ENCODE data around the gene TGFBR3. TPM values are rescaled to one million over a fixed set of nuclear protein-coding genes. Genes with fewer than 3 reads are reported as not detected.
A peak's percentile ranks its signal among the peaks of the same experiment; 100 is the strongest.
"Not testable (repeated sequence)": the region's sequence is repeated elsewhere in the genome, so short reads cannot be mapped to it uniquely, and the experiment has no call there.

TGFBR3 gene
- polyA plus RNA-seq, 12 donors, result 23.8 to 64.0 (median 31.6) TPM; not detected in 1

GRCh38 chr1:91852011-91852410 lies 33.9 kb downstream of the TGFBR3 start:
- not testable (repeated sequence) for DNase-seq

- peak; percentile 94 for DNase-seq
Measured at GRCh38 chr1:91851130-91852010, 34.6 kb downstream of the TGFBR3 start.

- DNase-seq, result no peak
Measured at GRCh38 chr1:91850708-91851107, 35.2 kb downstream of the TGFBR3 start.

DNA sequence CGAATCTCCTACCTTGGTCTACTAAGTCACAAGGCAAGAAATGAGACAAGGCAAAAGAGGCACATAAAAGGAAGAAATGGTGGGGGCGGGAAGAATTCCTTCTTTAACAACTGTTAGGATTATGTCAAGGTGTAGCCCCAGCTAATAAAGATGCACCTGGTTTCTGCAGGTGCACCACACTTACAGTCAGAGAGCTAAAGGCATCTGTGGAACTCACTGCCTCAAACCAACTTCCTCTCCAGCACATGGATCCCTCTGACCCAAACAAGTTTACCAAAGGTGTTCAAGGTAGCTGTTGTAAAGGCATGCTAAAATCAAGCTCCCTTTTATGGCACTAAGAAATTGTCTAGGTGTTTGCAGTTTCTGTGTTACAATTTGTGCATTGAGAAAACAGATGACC lies 38.1 kb downstream of the TGFBR3 start:
- no peak for DNase-seq

- no peak for DNase-seq
Measured at GRCh38 chr1:91846639-91847013, 39.3 kb downstream of the TGFBR3 start.

GRCh38 chr1:91846007-91846638 lies 39.8 kb downstream of the TGFBR3 start:
- peak; percentile 72 for DNase-seq

DNA sequence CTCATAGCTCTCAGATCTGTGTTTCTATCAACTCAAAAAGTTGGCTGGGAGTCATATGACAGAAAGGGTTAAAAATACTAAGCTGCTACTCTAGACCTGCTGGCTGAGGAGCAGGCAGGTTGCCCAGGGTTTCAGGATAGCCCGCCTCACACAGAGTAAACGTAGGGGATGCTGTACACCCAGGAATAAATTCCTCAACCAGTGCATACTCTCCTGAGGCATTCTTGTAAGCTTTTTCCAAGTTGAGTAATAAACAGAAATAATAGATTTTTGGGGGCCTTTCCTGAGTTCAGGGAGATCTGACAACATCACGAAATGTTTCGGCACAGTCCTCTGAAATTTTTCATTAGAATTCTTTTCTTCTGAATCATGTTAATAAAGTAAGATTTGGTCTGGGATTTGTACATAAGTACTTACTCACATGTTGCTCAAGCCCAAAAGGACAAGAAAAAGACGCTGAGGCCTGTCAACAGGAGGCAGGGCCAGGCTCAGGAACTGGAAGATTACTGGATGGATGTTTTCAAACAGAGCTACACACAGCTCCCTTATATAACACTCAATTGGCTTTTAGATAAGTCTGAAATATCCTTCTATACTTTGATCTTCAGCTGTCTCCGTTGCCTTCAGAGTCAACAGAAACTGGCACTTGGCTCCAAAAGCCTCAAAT lies 41.0 kb downstream of the TGFBR3 start:
- peak; percentile 62 for DNase-seq

DNA sequence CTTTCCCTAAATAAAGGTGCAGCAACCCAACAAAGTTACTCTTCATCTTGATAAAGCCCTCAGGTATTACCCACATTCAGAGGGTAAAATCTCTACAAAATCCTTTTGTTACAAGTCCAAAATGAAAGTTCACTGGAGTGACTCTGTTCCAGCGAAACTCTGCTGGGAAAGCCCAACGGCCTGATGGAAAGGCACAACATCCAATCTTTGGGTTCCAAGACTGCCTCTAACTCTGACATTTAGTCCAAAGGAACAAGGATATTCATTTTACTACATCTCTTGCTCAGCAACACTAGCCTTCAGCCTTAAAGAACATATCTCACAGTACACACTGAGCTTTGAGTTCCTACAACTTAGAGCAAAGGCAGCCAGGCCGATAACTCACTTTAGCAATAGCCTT lies 42.1 kb downstream of the TGFBR3 start:
- DNase-seq, result no peak

- DNase-seq, result no peak
Measured at GRCh38 chr1:91842563-91842962, 43.4 kb downstream of the TGFBR3 start.

GRCh38 chr1:91842056-91842455 lies 43.9 kb downstream of the TGFBR3 start:
- DNase-seq, result no peak

DNA sequence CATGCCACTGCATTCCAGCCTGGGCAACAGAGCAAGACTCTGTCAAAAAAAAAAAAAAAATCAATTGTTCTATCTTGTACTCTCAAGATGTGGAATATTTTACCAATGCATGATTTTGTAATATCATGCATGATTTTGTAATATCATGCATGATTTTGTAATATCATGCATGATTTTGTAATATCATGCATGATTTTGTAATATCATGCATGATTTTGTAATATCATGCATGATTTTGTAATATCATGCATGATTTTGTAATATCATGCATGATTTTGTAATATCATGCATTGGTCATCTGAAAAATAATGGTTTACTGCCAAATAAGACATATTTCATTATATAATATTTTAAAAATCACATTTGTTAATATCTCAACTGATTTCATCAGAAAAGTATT lies 45.7 kb downstream of the TGFBR3 start:
- not testable (repeated sequence) for DNase-seq

DNA sequence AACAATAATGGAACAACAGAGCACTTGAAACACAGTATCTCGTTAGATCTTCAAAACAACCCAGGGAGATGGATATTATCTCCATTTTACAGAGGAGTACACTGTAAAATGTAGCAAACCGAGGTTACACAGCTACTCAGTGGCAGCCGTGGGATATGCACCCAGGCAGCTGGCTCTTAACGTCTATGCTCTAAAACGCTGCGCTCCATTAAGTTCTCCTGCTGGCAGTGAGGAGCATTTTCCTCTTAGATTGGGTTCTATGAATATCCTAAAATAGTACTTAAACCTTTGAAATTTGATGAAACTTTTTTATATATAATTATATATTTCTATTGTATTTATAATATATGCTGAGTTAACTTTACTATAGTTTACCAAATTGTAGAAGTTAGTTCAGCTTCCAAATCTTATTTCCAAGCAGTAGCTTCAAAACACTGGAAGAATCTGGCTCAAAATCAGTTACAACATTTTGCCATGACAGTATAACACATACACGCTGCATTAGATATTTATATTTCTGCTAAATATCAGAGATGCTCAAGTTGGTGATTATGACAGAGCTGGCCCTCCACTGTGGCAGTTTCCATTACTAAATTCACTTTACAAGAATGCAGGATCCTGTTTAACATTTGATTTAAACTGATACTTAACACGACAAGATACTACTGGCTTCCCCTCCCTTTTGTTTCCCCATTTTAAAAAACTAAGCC lies 49.5 kb downstream of the TGFBR3 start:
- DNase-seq, result no peak

DNA sequence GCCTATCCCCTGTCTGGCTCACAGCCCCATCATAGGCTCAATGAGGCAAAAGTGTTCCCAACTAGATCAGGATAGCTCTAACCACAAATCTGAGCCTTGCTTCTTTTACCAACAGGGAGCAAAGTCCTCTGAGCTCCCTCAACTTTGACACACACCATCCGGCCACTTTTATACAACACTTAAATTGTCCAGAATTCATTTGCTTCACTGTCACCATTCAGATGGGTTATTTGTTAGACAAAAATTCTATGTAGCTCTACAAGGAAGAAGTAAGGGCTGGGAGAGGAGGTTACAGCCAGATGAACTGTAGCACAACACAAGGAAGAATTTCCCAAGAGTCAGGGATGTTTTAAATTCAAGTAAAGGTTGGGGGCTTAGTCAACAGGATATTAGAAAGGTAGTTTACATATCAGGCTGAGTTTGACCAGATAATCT lies 50.8 kb downstream of the TGFBR3 start:
- DNase-seq, result no peak

DNA sequence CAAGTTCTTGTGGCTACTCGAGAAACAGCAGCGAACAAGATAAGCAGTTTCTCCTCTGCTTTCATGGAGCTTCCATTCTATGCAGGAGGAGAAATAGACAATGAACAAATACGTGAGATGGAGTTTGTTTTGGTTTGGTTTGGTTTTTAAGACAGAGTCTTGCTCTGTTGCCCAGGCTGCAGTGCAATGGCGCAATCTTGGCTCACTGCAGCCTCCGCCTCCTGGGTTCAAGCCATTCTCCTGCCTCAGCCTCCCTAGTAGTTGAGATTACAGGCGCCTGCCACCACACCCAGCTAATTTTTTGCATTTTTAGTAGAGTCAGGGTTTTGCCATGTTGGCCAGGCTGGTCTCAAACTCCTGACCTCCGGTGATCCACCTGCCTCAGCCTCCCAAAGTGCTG lies 51.4 kb downstream of the TGFBR3 start:
- DNase-seq, result not testable (repeated sequence)

DNA sequence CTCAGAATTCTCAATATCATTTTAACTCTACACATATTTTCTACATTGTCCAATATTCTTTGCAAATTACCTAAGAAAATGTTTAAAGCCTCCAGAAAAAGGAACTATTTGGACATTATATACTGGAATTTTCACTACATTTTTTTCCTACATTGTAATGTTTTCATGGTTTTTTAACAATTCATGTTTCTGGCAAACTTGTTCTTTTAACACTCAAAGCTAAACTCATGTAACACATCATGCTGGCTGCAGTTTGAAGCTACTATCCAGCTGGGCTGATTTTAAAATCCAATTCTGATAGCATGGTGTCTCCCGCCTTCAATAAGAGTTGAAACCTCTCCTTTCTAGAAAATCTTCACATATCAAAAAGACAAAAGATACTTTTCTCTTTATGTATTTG lies 52.0 kb downstream of the TGFBR3 start:
- peak; percentile 62 for DNase-seq

- DNase-seq, result no peak
Measured at GRCh38 chr1:91831132-91831930, 54.6 kb downstream of the TGFBR3 start.

GRCh38 chr1:91830242-91831131 lies 55.5 kb downstream of the TGFBR3 start:
- peak; percentile 57 for DNase-seq

DNA sequence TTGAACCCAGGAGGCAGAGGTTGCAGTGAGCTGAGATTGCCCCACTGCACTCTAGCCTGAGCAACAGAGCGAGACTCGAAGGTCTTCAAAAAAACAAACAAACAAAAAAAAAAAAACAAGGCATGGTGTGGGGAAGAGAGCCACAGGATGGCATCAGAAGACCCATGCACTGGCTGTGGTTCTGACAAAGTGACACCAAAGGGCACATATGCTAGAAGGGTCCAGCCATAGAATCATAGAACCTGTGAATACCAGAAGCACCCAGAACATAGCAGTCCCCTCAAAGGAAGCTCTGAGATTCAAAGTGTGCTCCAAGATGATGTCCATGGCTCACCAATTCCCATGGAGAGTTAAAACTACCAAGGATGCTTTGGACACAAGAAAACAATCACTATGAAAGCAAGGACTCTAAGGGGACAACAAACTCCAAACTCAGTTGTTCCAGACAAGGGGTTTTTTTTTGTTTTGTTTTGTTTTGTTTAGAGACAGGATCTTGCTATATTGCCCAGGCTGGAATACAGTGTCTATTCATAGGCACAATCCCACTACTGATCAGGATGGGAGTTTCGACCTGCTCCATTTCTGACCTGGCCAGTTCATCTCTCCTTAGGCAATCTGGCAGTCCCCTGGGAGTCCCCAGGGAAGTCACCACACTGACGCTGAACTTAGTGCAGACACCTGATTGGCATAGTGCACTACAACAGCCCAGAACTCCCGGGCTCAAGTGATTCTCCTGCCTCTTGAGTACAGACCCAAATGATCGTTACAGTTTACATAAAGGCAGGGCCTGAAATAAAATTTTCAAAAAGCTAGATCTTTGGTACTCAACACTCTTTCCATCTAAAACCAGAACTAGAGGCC lies 56.4 kb downstream of the TGFBR3 start:
- no peak for DNase-seq
